Calu3 (cell line): ENCODE data around the gene ELMO3. TPM values are rescaled to one million over a fixed set of nuclear protein-coding genes. Genes with fewer than 3 reads are reported as not detected.
A peak's percentile ranks its signal among the peaks of the same experiment; 100 is the strongest.

Experiments
- microRNA-seq: library from miRNA; unstranded; fragments of <30 nt; microRNA quantifications from one replicate; pipeline ENCODE4 v1.2.0, GENCODE V29; 2022
- total RNA-seq: library from RNA; stranded (reverse); gene quantifications from 2 replicates; pipeline ENCODE4 v1.2.3, GENCODE V29; 2022

Gene ELMO3
- total RNA-seq, 1 experiment from 2014 or later, result 31.9 TPM

Small RNA genes lying within 50 kb of the gene (microRNA-seq; reads per million reads assigned to microRNA genes)
- 163 reads per million, percentile 70 among the genes with 10 or more reads in this experiment for gene MIR328

Other genes starting within 250 kb of the ELMO3 start
- 0.64 and 2.5 TPM in 2 replicates for gene CES3, start 237.9 kb upstream of the ELMO3 start, total RNA-seq
- not detected in 2 replicates for gene CES4A, start 210.5 kb upstream of the ELMO3 start, total RNA-seq
- 116 and 131 TPM in 2 replicates for gene CBFB, start 170.0 kb upstream of the ELMO3 start, total RNA-seq
- gene PHAF1, start 89.2 kb upstream of the ELMO3 start, total RNA-seq, result 21.4 and 21.9 TPM in 2 replicates
- 6.8 and 8.0 TPM in 2 replicates for gene B3GNT9, start 48.1 kb upstream of the ELMO3 start, total RNA-seq
- gene TRADD, start 39.2 kb upstream of the ELMO3 start, total RNA-seq, result 34.9 and 42.7 TPM in 2 replicates
- 32.0 and 36.6 TPM in 2 replicates for gene FBXL8, start 39.2 kb upstream of the ELMO3 start, total RNA-seq
- gene HSF4, start 34.4 kb upstream of the ELMO3 start, total RNA-seq, result 57.1 and 60.7 TPM in 2 replicates
- 33.5 and 35.7 TPM in 2 replicates for gene NOL3, start 28.6 kb upstream of the ELMO3 start, total RNA-seq
- 33.1 and 36.5 TPM in 2 replicates for gene MATCAP1, start 15.2 kb upstream of the ELMO3 start, total RNA-seq
- gene EXOC3L1, start 9.0 kb upstream of the ELMO3 start, total RNA-seq, result 0.31 and 1.2 TPM in 2 replicates
- gene E2F4, start 7.0 kb upstream of the ELMO3 start, total RNA-seq, result 95.3 and 101 TPM in 2 replicates
- gene TMEM208, start 28.0 kb downstream of the ELMO3 start, total RNA-seq, result 53.5 and 69.2 TPM in 2 replicates
- 37.2 and 37.9 TPM in 2 replicates for gene FHOD1, start 48.4 kb downstream of the ELMO3 start, total RNA-seq
- 2.4 and 4.4 TPM in 2 replicates for gene SLC9A5, start 49.8 kb downstream of the ELMO3 start, total RNA-seq
- gene PLEKHG4, start 80.4 kb downstream of the ELMO3 start, total RNA-seq, result 5.5 and 9.2 TPM in 2 replicates
- 3.8 and 5.6 TPM in 2 replicates for gene KCTD19, start 127.6 kb downstream of the ELMO3 start, total RNA-seq
- 7.1 and 9.2 TPM in 2 replicates for gene LRRC36, start 127.7 kb downstream of the ELMO3 start, total RNA-seq
- gene TPPP3, start 194.4 kb downstream of the ELMO3 start, total RNA-seq, result 8.5 and 8.8 TPM in 2 replicates
- gene ZDHHC1, start 217.3 kb downstream of the ELMO3 start, total RNA-seq, result 22.6 and 24.4 TPM in 2 replicates
- 10.2 and 10.8 TPM in 2 replicates for gene HSD11B2, start 232.0 kb downstream of the ELMO3 start, total RNA-seq